Hypothalamus (tissue), 51 donors: Measurements from ENCODE around the gene PCDH11Y.
A peak's percentile ranks its signal among the peaks of the same experiment; 100 is the strongest.
"Not testable (repeated sequence)": the region's sequence is repeated elsewhere in the genome, so short reads cannot be mapped to it uniquely, and the experiment has no call there.

ENCODE experiments used
- DNase-seq, 51 donors: peaks; one replicate each; lab custom pipeline; 2025; lab: John Stamatoyannopoulos, UW

The PCDH11Y gene, protein sequence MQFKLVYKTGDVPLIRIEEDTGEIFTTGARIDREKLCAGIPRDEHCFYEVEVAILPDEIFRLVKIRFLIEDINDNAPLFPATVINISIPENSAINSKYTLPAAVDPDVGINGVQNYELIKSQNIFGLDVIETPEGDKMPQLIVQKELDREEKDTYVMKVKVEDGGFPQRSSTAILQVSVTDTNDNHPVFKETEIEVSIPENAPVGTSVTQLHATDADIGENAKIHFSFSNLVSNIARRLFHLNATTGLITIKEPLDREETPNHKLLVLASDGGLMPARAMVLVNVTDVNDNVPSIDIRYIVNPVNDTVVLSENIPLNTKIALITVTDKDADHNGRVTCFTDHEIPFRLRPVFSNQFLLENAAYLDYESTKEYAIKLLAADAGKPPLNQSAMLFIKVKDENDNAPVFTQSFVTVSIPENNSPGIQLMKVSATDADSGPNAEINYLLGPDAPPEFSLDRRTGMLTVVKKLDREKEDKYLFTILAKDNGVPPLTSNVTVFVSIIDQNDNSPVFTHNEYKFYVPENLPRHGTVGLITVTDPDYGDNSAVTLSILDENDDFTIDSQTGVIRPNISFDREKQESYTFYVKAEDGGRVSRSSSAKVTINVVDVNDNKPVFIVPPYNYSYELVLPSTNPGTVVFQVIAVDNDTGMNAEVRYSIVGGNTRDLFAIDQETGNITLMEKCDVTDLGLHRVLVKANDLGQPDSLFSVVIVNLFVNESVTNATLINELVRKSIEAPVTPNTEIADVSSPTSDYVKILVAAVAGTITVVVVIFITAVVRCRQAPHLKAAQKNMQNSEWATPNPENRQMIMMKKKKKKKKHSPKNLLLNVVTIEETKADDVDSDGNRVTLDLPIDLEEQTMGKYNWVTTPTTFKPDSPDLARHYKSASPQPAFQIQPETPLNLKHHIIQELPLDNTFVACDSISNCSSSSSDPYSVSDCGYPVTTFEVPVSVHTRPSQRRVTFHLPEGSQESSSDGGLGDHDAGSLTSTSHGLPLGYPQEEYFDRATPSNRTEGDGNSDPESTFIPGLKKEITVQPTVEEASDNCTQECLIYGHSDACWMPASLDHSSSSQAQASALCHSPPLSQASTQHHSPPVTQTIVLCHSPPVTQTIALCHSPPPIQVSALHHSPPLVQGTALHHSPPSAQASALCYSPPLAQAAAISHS (N-terminal part only)

DNA sequence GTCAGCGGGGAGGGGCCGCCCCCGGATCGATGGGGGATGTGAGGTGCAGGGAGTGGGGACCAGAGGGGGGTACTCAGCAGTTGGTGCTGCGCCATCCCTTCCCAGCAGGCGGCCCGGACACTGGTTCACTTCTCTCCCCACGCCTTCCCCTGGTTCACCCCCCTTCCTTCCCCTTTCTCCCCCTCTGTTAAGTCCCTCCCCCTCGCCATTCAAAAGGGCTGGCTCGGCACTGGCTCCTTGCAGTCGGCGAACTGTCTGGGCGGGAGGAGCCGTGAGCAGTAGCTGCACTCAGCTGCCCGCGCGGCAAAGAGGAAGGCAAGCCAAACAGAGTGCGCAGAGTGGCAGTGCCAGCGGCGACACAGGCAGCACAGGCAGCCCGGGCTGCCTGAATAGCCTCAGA lies at the start of gene PCDH11Y:
PCDH11Y (plus strand) TSS at position 240 of the 400 bp plus-strand sequence. CDS start 56,804 bp downstream, outside the sequence.
- DNase-seq: peak in 20 of 51 donors; percentile 0 to 35 (median 2)

DNA sequence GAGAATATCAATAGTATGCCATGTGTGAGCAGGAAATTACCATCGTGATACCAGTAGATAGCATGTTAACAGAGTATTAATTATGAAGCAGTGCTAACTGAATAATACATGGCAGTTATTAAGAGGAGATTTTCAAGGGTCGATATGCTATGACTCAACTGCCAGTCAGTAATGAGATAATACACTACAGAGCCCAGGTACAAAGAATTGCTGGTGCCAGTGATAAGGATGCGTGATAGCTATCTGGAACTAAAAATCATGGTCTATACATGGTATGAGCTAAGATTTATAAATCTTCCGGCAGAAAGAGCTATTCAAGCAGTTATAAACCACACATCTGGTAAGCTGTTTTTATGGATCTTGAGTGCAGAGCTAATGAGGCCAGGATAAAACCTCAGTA lies 32.2 kb upstream of the PCDH11Y start:
- DNase-seq: not testable (repeated sequence)

DNA sequence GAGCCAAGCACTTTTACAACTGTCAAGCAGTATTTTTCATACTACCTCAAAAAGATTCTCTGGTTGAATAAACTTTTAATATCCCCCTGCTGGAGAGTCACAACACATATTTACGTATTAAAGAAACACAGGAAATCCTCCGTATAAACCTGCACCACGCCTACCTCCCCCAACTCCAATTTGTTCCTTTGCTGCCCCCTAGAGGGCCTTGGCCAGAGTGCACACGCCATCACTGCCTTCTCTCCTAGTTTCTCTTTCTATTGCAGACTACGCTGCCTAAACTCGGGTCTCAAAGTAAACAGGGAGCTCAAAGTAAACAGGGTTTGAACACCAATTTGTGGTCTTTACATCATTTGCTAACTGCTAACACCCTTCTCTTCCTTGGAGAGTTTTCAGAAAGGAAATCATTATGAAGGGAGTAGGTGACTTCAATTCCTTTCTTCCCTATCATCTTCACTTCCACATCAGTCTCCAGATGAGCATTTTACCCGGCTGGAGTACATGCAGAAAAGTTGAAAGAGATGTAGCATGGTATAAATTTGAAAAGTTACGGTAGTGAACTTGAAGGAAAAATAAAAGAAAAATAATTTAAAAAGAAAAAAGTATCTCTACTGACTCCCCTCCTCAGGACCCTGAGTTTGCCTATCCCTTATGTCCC lies 8.2 kb upstream of the PCDH11Y start:
- not testable (repeated sequence) for DNase-seq

DNA sequence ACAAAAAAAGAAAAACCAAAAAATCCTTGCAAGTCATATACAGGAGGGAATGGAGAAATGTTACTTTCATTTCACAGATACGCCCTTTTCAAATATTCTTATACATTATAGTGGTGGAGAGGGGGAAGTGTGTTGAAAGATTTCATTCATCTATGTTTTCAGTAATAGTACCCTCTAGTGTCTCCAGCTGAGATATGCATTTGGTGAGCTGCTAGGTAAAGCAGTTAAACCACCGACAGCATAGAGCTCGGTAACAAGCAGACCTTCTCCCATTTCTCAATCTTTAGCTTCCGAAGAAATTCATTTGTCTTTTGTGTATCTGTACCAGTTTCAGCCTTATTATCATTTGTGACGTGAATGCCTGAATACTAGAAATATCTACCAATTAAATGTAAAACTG lies 5.2 kb upstream of the PCDH11Y start:
- not testable (repeated sequence) for DNase-seq

DNA sequence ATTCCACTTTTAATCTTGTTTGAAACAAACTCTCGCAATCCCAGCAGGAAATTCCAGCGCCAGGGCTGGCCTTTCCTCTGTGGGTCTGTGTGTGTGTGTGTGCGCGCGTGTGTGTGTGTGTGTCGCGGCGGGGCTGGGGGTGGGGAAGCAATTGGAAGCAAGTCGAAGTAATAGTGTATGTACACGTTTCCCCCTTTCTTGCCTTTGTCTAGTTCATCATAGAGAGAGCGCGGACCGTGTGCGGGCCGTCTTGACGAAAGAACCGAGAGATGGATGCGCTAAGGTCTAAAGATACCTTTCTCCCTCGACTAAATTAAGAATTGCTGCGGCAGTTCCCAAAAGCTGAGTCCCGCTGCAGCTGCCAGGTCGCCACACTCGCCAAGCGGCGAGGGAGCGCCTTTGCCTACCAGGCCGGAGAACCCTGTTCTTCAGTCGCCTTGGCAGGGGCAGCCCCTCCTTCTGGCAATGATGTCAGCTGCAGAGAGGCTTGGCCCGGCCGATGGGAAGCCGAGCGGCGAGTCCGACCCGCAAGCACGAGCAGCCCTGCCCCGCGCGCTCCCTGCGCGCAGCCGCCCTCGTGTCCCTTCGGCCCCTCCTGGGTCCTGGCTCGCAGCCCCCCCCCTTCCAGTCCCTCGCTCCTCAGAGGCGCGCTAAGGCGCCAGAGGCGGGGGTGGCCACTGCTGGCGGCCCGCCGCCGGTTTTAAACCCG lies 2.5 kb downstream of the PCDH11Y start:
- peak in 4 of 51 donors; percentile 0 for DNase-seq

DNA sequence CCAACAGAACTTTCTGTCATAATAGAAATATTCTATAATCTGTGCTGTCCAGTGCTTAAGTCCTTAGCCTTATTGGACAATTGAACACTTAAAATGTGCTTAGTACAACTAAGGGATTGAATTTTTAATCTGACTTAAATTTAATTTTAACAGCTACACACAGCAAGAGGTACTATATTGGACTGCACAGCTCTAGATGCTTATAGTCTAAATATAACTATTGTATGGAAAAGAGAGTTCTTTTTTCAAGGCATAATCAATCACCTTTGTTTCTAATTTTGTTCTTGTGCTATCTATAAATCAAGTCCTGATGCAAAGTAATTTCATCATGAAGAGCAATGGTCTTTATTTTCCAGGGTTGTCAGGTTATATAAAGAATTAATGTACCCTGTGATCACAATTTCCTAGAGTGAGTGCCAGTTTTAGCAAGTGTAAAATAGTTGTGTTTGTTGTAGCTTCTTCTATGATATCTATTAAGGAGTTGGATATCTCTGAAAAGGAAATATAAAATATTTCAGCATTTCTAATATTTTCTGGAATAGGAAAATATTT lies 39.0 kb downstream of the PCDH11Y start:
- not testable (repeated sequence) for DNase-seq

DNA sequence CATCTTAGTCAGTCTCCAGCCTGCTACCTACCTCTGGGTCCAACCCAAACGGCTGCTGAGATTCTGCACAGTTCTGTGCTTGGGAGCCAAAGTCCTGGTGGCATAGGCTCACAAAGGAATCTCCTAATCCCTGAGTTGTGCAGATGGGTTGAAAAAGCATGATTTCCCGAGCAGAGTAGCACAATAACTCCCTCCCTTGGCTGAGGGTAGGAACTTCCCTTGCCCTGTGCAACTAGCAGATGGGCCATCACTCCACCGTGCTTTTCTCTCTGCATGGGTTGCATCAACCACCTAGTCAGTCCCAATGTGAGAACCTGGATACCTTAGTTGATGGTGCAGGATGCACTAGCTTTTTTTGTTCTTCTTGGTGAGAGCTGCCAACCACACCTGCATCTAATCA lies 82.9 kb downstream of the PCDH11Y start:
- DNase-seq: not testable (repeated sequence)

DNA sequence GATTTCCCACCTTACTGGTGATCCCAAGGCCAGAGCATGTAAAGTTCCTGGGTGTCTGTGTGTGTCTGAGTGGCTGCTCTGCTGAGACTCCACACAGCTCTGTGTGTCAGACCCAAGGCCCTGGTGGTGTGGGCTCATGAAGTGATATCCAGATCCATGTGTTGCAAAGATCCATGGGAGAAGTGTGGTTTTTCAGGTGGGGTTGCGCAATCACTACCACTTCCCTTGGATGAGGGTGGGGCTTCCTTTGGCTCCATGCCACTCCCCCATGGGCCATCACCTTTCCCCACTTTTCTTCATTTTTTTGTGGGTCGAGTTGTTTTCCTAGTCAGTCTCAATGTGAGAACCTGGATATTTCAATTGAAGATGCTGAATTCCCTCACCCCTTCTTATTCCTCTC lies 182.9 kb downstream of the PCDH11Y start:
- not testable (repeated sequence) for DNase-seq

DNA sequence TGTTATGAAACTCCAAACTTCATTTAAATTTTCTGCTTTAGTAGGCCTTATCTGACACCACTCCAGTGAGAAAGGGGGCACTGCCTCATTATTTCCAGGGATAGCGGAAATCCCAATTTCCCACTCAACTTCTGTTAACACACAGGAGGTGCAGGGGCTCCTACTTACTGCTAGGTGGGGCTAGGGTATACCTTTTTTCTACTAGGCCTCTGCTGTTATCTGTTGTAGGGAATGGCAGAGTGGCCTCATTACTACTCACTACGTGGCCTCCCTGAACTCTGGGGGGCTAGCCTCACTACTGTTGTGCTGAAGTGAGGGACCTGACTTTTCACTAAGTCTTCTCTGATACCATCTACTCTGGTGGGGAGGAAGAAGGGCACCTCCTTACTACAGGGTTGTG lies 215.0 kb downstream of the PCDH11Y start:
- not testable (repeated sequence) for DNase-seq

DNA sequence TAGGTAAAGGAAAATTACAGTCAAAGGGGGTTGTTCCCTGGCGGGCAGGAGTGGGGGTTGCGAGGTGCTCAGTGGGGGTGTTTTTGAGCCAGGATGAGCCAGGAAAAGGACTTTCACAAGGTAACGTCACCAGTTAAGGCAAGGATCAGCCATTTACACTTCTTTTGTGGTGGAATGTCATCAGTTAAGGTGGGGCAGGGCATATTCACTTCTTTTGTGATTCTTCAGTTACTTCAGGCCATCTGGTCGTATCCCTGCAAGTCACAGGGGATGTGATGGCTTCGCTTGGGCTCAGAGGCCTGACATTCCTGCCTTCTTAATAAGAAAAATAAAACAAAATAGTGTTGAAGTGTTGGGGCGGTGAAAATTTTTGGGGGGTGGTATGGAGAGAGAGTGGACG lies 324.8 kb downstream of the PCDH11Y start:
- DNase-seq: not testable (repeated sequence)

DNA sequence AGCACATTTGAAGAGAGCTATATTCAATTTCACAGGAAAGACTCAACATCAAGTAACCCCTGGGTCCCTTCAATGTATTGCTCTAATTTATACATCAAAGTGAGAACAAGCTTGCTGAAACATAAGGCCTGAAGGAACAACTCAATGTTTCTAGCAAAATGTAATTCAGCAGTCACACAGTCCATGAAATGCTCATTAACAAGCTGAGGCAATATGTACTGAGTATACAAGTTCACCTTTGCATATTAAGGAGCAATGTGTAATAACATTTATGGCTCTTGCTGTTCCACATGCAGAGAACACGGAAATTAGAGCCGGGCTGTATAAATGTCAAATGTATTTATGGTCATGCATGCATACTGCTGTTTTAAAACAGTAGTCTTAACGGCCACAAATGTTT lies 342.1 kb downstream of the PCDH11Y start:
- DNase-seq: not testable (repeated sequence)

DNA sequence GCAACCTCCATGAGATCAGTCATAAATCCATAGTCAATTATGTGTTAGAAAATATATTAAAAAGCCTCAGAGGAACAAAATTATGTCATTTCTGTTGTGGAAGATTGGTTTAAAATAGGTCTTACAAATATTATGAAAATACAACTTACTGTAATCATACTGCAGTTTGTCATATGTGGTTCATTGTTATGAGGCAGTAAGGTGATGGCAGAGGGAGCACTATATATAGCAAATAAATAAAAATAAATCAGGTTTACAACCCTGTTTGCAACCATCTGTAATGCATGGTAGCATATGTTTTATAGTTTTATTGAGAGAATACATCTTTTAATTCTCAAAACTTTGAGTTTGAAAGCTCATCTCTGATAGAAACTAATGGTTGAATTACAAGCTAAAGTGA lies 543.6 kb downstream of the PCDH11Y start:
- not testable (repeated sequence) for DNase-seq

DNA sequence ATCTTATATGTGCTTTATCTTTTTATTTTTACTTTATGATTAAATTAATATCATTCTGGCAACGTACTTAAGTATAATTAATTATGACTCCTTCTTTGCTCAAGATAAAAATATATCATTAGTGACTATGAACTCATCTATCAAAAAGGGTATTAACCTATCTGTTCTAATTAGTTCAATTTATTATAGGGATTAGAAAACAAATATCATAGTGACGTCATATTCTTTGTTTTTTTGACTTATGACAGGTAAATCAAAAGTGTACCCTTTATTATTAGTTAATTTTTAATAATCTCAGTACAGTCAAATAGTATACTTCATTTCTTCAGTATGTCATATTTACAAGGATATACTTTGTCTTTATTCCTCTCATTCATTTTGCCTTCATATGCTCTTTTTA lies 638.5 kb downstream of the PCDH11Y start:
- DNase-seq: not testable (repeated sequence)

DNA sequence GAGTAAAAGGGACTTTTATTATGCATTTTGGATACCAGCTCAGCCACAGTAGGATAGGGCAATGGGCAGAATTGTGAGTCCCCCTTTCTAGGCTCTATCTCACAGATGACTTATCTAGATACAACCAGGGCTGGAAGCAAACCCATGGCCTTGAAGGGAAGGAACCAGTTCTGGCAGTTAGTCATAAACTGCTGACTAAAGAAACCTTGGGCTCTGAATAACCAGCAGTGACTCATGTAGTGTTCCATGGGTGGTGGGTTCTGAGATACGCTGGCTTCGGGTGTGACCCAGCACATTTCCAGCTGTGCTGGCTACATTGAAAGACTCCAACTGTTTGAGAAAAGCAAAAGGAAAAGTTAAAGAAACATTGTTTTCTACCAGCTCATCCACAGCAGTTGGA lies 679.2 kb downstream of the PCDH11Y start:
- DNase-seq: not testable (repeated sequence)

DNA sequence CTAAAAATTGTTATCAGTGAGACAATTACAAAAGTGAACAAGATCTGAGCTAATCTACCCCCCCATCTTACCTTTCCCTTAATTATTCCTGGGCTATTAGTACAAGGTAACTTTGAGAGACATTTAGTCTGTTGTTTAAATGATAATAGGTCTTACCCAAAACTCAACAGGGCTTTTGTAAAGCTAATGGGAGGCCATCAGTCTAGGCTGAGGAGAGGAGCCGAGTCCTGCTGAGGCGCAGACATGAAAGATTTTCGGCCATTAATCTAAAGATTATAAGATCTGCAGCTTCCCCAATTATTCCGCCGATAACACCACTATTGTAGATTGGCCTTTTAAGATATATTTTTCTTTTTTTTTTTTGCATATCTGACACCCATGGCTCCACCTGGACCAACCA lies 708.6 kb downstream of the PCDH11Y start:
- DNase-seq: not testable (repeated sequence)

DNA sequence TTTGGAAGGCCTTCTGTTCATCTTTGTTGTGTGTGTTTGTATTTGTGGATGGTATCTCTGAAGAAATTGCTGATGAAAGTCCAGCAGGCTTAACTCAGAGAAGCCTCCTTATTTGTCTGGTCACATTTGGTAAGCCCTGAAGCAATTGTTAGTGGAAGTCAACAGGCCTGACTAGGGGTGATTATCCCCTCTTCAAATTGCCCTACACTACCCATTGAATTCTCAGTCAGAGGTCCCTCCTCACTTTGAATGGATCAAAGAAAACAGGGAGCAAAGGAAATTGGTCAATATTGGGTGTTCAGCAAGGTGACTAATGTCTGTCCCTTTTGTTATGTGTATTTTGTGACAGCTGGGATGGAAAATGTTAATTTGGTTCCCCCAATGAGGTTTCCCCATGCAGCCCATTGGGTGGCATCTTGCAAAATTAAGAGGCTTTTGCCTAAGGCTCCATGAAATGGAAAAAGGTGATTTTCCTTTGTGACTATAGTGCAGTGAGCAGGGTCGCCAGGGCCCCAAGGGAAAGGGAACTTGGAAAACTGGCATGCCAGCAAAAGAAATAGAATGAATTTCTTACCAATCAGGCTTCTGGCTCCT lies 709.8 kb downstream of the PCDH11Y start:
- not testable (repeated sequence) for DNase-seq

DNA sequence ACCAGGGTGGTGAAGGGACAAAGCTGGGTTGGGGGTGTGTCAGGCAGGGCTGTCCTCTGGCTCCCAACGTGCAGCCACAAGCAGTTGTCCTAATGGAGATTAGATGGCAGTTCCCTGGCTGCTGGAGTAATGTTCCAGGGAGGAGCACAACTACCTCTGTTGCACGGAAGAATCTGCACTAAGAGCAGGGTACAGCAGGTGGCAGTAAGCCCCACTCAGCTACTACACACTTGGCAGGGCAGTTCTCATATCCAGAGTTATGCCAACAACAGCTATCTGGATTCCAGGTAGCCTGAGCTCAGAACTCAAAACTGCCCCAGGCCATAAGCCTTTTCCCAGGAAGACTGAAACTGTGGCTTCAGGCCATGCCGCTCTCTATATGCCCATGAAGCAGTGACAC lies 761.3 kb downstream of the PCDH11Y start:
- DNase-seq: not testable (repeated sequence)

DNA sequence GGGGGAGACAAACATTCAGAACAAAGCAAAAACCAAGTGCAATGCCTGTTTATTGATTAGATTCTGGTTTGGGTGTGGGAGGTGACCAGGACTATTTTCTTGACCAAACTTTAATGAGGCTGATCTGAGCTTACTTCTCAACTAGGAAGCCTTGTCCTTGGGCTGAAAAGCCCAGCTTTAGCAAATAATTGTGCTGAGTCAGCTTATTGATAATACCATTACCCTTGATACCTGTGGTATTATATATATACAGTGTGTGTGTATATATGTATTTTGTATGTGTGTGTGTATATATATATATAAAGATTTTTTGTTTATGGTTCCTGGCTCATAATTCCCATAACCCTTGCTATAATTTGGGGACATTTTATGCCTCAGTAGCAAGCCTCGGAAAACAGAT lies 776.4 kb downstream of the PCDH11Y start:
- not testable (repeated sequence) for DNase-seq
